ENCODE data around the gene GTPBP1.

The GTPBP1 gene

GRCh38 chr22:38751066-38751421, 45.3 kb downstream of the GTPBP1 start:
- TF ChIP-seq CTCF (IDR thresholded peaks at IDR 0.05; ENCODE audit: low read depth, low read length), result no peak
- in situ Hi-C loops (cut with HindIII; ENCODE audit: low sequenced_read_pairs), result no loop called here
- DNase-seq (ENCODE audit: low read depth, low spot score), result no peak
- no peak overlapping the region for H3K4me3 ChIP-seq (ENCODE audit: low read depth, low read length)

- in situ Hi-C loops (cut with HindIII; ENCODE audit: low sequenced_read_pairs), result no loop called here
- DNase-seq (ENCODE audit: low read depth, low spot score), result peak; percentile 37
- TF ChIP-seq CTCF (IDR thresholded peaks at IDR 0.05; ENCODE audit: low read depth, low read length), result no peak
- H3K4me3 ChIP-seq (ENCODE audit: low read depth, low read length), result no peak overlapping the region
These were observed 45.9 kb downstream of the GTPBP1 start for GRCh38 chr22:38751422-38752346.

- peak overlapping the region; percentile 63 for H3K4me3 ChIP-seq (ENCODE audit: low read depth, low read length)
- DNase-seq (ENCODE audit: low read depth, low spot score), result peak; percentile 39
- in situ Hi-C loops (cut with HindIII; ENCODE audit: low sequenced_read_pairs), result no loop called here
- TF ChIP-seq CTCF (IDR thresholded peaks at IDR 0.05; ENCODE audit: low read depth, low read length), result no peak
These were observed 48.4 kb downstream of the GTPBP1 start for GRCh38 chr22:38753948-38754750.

- H3K4me3 ChIP-seq (ENCODE audit: low read depth, low read length), result peak overlapping the region; percentile 63
- in situ Hi-C loops (cut with HindIII; ENCODE audit: low sequenced_read_pairs), result no loop called here
- no peak for DNase-seq (ENCODE audit: low read depth, low spot score)
- no peak for TF ChIP-seq CTCF (IDR thresholded peaks at IDR 0.05; ENCODE audit: low read depth, low read length)
These were observed 49.0 kb downstream of the GTPBP1 start for GRCh38 chr22:38754751-38755154.

- peak overlapping the region; percentile 63 for H3K4me3 ChIP-seq (ENCODE audit: low read depth, low read length)
- no peak for TF ChIP-seq CTCF (IDR thresholded peaks at IDR 0.05; ENCODE audit: low read depth, low read length)
- in situ Hi-C loops (cut with HindIII; ENCODE audit: low sequenced_read_pairs), result no loop called here
- DNase-seq (ENCODE audit: low read depth, low spot score), result peak; percentile 59
These were observed 49.6 kb downstream of the GTPBP1 start for GRCh38 chr22:38755155-38755910.

GRCh38 chr22:38755911-38756532, 50.3 kb downstream of the GTPBP1 start, which contains the start of gene SUN2:
TSS of gene SUN2 (minus strand) at chr22:38755998. CDS start at chr22:38752628, 3,370 bp downstream.
- no peak for TF ChIP-seq CTCF (IDR thresholded peaks at IDR 0.05; ENCODE audit: low read depth, low read length)
- in situ Hi-C loops (cut with HindIII; ENCODE audit: low sequenced_read_pairs), result no loop called here
- peak; percentile 81 for DNase-seq (ENCODE audit: low read depth, low spot score)
- peak within 1 kb of the TSS; percentile 63 for H3K4me3 ChIP-seq (ENCODE audit: low read depth, low read length)
